ENCODE data around the gene WHAMM.

WHAMM gene

DNA sequence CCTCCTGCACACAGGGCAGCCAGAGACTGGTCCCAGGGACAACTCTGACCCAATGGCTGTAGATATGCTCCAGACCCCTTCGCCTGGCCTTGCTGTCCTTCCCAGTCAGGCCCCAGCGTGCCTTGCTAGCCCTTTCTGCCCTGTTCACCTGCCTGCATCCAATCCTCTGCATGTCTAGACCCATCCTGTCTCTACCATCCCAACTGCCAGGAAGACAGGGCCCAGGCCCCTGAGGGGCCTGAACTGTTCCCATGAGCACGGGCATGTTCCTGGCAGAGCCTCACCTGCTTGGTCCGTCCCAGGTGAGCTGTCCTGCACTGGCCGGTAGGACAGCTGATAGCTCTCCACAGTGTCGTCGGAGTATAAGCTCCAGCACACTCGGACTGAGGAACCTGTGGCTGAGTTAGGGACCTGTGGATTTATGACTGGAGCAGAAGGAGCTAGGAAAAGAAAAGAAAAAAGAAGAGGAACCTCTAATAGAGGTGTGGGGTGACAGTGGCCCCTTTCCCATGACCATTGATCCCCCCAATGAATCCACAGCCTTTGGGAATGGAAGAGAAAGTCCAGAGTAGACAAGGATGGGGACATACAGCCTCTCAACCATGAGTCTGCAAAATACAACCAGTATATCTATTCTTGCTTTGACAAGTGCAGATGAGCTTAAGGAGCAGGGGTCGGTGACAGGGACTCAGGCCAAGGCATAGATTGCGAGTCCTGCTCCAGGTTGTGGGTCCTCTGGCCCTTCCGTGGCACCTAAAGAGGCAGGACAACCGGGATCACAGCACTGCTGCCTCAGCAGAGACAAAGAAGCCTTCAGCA lies 37.4 kb upstream of the WHAMM start:
- ATAC-seq = no peak
- no peak for TF ChIP-seq ZNF70 (CRISPR knock-in tag; IDR thresholded peaks at IDR 0.05)
- no peak for TF ChIP-seq CSDC2 (CRISPR knock-in tag; IDR thresholded peaks at IDR 0.05)
- no peak for TF ChIP-seq ESRRG (CRISPR knock-in tag; IDR thresholded peaks at IDR 0.05)

DNA sequence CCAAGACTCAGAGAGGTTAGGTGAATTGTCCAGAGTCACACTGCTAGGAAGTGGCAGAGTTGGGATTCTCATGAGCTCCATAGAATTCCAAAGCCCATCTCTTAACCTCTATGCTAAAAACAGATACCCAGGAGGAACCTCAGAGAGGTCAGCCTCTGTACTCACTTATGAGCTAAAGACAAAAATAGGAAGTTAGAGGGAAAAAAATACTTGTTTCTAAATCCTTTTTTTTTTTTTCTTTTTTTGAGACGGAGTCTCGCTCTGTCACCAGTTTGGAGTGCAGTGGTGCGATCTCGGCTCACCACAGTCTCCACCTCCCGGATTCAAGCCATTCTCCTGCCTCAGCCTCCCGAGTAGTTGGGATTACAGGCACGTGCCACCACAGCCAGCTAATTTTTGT lies 34.9 kb upstream of the WHAMM start:
- ATAC-seq = no peak
- TF ChIP-seq PPARA (CRISPR knock-in tag; IDR thresholded peaks at IDR 0.05; ENCODE audit: borderline replicate concordance) (no peak), ZNF8 (CRISPR knock-in tag; IDR thresholded peaks at IDR 0.05) (no peak), RARB (CRISPR knock-in tag; IDR thresholded peaks at IDR 0.05) (no peak), ZFP30 (CRISPR knock-in tag; IDR thresholded peaks at IDR 0.05) (no peak), TCF4 (CRISPR knock-in tag; IDR thresholded peaks at IDR 0.05; ENCODE audit: borderline replicate concordance) (no peak), ZC3H10 (CRISPR knock-in tag; IDR thresholded peaks at IDR 0.05) (no peak), ARNTL (CRISPR knock-in tag; IDR thresholded peaks at IDR 0.05; ENCODE audit: borderline replicate concordance, low read depth) (no peak), ZNF70 (CRISPR knock-in tag; IDR thresholded peaks at IDR 0.05) (no peak), GLIS3 (CRISPR knock-in tag; IDR thresholded peaks at IDR 0.05) (no peak), ZFP3 (CRISPR knock-in tag; IDR thresholded peaks at IDR 0.05) (no peak), ISL1 (CRISPR knock-in tag; IDR thresholded peaks at IDR 0.05) (no peak), BACH2 (CRISPR knock-in tag; IDR thresholded peaks at IDR 0.05; ENCODE audit: borderline replicate concordance) (no peak), OSR1 (CRISPR knock-in tag; IDR thresholded peaks at IDR 0.05) (no peak)
- TF ChIP-seq, protein P1, sequence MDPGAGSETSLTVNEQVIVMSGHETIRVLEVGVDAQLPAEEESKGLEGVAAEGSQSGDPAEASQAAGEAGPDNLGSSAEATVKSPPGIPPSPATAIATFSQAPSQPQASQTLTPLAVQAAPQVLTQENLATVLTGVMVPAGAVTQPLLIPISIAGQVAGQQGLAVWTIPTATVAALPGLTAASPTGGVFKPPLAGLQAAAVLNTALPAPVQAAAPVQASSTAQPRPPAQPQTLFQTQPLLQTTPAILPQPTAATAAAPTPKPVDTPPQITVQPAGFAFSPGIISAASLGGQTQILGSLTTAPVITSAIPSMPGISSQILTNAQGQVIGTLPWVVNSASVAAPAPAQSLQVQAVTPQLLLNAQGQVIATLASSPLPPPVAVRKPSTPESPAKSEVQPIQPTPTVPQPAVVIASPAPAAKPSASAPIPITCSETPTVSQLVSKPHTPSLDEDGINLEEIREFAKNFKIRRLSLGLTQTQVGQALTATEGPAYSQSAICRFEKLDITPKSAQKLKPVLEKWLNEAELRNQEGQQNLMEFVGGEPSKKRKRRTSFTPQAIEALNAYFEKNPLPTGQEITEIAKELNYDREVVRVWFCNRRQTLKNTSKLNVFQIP (CRISPR knock-in tag; IDR thresholded peaks at IDR 0.05; ENCODE audit: borderline replicate concordance, low read depth) = no peak
- TF ChIP-seq, protein P2, sequence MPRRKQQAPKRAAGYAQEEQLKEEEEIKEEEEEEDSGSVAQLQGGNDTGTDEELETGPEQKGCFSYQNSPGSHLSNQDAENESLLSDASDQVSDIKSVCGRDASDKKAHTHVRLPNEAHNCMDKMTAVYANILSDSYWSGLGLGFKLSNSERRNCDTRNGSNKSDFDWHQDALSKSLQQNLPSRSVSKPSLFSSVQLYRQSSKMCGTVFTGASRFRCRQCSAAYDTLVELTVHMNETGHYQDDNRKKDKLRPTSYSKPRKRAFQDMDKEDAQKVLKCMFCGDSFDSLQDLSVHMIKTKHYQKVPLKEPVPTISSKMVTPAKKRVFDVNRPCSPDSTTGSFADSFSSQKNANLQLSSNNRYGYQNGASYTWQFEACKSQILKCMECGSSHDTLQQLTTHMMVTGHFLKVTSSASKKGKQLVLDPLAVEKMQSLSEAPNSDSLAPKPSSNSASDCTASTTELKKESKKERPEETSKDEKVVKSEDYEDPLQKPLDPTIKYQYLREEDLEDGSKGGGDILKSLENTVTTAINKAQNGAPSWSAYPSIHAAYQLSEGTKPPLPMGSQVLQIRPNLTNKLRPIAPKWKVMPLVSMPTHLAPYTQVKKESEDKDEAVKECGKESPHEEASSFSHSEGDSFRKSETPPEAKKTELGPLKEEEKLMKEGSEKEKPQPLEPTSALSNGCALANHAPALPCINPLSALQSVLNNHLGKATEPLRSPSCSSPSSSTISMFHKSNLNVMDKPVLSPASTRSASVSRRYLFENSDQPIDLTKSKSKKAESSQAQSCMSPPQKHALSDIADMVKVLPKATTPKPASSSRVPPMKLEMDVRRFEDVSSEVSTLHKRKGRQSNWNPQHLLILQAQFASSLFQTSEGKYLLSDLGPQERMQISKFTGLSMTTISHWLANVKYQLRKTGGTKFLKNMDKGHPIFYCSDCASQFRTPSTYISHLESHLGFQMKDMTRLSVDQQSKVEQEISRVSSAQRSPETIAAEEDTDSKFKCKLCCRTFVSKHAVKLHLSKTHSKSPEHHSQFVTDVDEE (CRISPR knock-in tag; IDR thresholded peaks at IDR 0.05) = no peak
- TF ChIP-seq, protein P3, sequence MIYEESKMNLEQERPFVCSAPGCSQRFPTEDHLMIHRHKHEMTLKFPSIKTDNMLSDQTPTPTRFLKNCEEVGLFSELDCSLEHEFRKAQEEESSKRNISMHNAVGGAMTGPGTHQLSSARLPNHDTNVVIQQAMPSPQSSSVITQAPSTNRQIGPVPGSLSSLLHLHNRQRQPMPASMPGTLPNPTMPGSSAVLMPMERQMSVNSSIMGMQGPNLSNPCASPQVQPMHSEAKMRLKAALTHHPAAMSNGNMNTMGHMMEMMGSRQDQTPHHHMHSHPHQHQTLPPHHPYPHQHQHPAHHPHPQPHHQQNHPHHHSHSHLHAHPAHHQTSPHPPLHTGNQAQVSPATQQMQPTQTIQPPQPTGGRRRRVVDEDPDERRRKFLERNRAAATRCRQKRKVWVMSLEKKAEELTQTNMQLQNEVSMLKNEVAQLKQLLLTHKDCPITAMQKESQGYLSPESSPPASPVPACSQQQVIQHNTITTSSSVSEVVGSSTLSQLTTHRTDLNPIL (CRISPR knock-in tag; IDR thresholded peaks at IDR 0.05; ENCODE audit: low read depth) = no peak

DNA sequence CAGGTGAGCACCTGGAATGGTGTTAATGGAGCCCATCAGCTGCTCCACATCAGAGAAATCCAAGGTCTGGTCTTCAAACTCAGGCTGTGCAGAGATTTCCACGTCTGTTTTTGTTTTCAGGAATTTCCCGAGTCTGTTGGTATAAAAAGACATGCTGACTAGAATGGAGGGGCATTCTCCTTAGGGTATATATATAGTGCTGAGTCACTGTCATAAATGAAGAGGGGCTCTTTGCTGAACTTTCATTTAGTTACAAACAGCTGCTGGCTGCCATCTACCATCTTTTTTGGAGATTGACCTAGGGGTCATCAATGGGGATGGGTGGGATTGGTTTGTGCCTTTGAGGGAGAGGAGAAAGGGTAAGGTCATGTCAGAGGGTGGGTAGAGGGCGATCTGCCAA lies 30.7 kb upstream of the WHAMM start:
- TF ChIP-seq TCF4 (CRISPR knock-in tag; IDR thresholded peaks at IDR 0.05; ENCODE audit: borderline replicate concordance) = no peak
- no peak for TF ChIP-seq ZFP30 (CRISPR knock-in tag; IDR thresholded peaks at IDR 0.05)
- TF ChIP-seq ZNF8 (CRISPR knock-in tag; IDR thresholded peaks at IDR 0.05) = no peak
- no peak for TF ChIP-seq ZNF565 (CRISPR knock-in tag; conservative IDR thresholded peaks at IDR 0.05; ENCODE audit: low read depth)
- TF ChIP-seq ESRRG (CRISPR knock-in tag; IDR thresholded peaks at IDR 0.05) = no peak
- no peak for ATAC-seq

DNA sequence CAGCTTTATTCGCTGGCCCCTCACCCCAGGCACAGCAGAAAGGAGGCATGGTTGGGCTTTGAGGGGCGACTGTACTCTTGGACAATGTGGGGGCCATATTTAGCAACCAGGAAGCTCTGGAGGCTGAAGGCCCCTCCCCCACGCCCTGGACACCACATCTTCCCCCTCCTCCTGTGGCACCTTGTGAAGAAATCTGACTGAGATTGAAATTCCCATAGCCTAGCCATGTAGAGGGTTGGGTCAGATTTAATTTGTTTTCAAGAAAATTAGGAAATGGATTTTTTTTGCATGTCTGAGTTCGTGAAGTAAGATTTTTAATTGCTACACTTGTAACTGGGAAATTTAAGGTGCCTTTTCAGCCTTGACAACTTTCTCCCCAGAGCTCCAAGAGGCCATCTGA lies 28.1 kb upstream of the WHAMM start:
- no peak for ATAC-seq
- no peak for TF ChIP-seq PPARA (CRISPR knock-in tag; IDR thresholded peaks at IDR 0.05; ENCODE audit: borderline replicate concordance)
- TF ChIP-seq RARB (CRISPR knock-in tag; IDR thresholded peaks at IDR 0.05) = no peak
- TF ChIP-seq BACH2 (CRISPR knock-in tag; IDR thresholded peaks at IDR 0.05; ENCODE audit: borderline replicate concordance) = no peak
- TF ChIP-seq ZC3H10 (CRISPR knock-in tag; IDR thresholded peaks at IDR 0.05) = no peak
- TF ChIP-seq, protein P3 (CRISPR knock-in tag; IDR thresholded peaks at IDR 0.05; ENCODE audit: low read depth) = no peak
- TF ChIP-seq, protein P4, sequence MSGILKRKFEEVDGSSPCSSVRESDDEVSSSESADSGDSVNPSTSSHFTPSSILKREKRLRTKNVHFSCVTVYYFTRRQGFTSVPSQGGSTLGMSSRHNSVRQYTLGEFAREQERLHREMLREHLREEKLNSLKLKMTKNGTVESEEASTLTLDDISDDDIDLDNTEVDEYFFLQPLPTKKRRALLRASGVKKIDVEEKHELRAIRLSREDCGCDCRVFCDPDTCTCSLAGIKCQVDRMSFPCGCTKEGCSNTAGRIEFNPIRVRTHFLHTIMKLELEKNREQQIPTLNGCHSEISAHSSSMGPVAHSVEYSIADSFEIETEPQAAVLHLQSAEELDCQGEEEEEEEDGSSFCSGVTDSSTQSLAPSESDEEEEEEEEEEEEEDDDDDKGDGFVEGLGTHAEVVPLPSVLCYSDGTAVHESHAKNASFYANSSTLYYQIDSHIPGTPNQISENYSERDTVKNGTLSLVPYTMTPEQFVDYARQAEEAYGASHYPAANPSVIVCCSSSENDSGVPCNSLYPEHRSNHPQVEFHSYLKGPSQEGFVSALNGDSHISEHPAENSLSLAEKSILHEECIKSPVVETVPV (CRISPR knock-in tag; IDR thresholded peaks at IDR 0.05) = no peak
- TF ChIP-seq TCF4 (CRISPR knock-in tag; IDR thresholded peaks at IDR 0.05; ENCODE audit: borderline replicate concordance) = no peak
- no peak for TF ChIP-seq ZNF8 (CRISPR knock-in tag; IDR thresholded peaks at IDR 0.05)
- no peak for TF ChIP-seq OSR1 (CRISPR knock-in tag; IDR thresholded peaks at IDR 0.05)
- no peak for TF ChIP-seq ISL1 (CRISPR knock-in tag; IDR thresholded peaks at IDR 0.05)

Measured in SK-N-SH treated with all-trans-retinoic acid at 6 μM for 48 hours (cell line).